OCI-LY3 (cell line): ENCODE results near the gene CCDC43.

ENCODE experiments used
- EZH2phosphoT487 ChIP-seq: fragments of 200-600 bp; shearing (Covaris generic); IDR thresholded peaks from 2 replicates; pipeline ENCODE4 v1.6.1; 2018; ENCODE audit warnings: antibody characterized with exemption, mixed run types, low read depth
- TF ChIP-seq, protein P1 (sequence below): fragments of 200-600, 300-600 bp; sonication (generic); IDR thresholded peaks from 2 replicates; pipeline ENCODE4 v1.5.1; 2014; ENCODE audit warnings: antibody characterized with exemption, low read length, low read depth

DNA sequence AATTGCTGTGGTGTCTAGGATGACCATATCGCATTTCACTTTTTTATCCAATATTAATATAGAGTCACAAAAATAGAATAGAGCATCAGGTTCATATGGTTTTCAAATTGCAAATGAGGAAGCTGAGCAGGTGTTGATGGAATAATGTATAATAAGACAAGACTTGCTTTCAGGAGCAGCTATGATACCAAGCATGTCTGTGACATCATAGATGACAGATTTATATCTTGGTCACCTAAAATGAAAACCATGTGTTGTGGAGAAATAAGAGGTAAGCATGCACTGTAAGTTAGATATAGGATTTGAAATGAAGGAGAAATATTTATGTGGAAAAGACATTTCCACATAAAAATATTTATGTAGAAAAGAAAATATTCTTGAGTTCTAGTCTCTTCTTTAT lies 24.7 kb downstream of the CCDC43 start:
- TF ChIP-seq, protein P1, sequence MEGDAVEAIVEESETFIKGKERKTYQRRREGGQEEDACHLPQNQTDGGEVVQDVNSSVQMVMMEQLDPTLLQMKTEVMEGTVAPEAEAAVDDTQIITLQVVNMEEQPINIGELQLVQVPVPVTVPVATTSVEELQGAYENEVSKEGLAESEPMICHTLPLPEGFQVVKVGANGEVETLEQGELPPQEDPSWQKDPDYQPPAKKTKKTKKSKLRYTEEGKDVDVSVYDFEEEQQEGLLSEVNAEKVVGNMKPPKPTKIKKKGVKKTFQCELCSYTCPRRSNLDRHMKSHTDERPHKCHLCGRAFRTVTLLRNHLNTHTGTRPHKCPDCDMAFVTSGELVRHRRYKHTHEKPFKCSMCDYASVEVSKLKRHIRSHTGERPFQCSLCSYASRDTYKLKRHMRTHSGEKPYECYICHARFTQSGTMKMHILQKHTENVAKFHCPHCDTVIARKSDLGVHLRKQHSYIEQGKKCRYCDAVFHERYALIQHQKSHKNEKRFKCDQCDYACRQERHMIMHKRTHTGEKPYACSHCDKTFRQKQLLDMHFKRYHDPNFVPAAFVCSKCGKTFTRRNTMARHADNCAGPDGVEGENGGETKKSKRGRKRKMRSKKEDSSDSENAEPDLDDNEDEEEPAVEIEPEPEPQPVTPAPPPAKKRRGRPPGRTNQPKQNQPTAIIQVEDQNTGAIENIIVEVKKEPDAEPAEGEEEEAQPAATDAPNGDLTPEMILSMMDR: no peak
- TF ChIP-seq EZH2phosphoT487: no peak
